Stimulated activated CD8-positive, alpha-beta memory T cell treated with anti-CD3 and anti-CD28 coated beads, Interleukin-7, amount 100 ng/mL, for 24 hours (primary cell): ENCODE data around the gene ALK.

Source experiments
- DNase-seq: peaks from one replicate; pipeline ENCODE4 v3.0.0-alpha.2; 2020; ENCODE audit warnings: low read depth

The ALK gene

DNA sequence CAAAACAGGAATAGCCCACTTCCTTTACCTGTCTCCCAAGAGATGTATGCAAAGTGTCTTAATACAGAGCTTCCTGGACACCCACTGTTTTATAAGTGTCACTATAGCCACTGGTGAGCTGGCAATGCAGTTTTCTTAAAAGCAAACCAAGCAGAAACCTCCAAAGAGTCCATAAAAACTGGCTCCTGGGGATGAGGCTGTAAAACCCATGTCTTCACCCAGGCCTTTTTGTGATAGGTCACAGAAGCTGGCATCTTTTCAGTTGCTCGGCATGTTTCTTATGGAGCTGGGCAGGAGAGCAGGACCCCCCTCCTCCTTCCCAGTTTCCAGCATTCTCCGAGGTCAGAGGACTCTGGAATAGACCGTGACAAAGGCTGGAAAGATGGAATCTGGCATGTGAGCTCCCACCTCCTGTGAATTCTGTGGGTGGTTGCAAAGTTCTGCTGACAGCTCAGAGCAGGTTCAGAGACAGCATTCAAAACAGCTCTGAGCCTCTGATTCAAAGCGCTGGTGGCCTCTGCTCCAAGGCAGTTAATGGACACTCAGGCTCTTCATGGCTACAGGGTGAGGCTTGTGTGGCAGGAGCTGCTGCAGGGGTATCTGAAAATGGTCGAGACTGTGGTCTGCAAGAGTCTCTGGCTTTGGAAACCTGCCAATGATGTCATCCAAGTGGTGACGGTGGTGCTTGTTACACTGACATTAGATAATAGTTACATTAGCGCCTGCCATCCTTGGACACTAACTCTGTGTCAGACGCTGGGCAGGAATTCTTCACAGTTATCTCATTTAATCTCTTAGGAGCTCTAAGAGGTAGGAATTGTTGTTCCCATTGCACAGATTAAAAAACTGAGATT lies 522.8 kb downstream of the ALK start:
- DNase-seq: no peak

DNA sequence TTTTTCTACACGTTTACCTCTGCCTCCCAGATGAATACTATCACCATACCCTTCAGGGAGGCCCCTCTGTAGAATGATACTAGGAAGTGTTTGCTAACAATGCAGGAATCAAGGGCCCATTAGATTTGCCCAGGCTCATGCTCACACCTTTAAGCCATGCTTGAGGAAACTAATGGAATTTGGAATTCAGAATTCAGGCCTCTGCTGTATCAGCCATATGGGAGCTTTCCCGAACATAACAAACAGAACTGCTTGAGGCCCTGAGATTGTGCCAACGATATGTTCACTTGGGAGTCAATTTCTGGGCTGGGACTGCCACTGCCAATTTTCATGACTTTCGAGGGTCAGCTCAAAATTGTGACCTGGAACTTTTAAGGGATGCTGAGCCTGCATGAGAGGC lies 523.7 kb downstream of the ALK start:
- no peak for DNase-seq

DNA sequence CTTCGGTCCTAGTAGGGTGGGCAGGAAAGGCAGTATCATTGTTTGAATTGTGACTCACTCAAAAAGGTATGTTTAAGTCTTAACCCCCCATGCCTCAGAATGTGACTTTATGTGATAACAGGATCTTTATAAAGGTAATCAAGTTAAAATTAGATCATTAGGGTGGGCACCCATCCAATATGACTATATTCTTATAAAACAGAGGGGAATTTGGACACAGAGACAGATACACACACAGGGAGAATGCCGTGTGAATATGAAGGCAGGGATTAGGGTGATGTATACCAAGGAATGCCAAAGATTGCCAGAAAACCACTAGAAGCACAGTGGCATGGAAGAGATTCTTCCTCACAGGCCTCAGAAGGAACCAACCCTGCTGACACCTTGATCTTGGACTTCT lies 524.3 kb downstream of the ALK start:
- no peak for DNase-seq

- DNase-seq: no peak
Observed at GRCh38 chr2:29394981-29395350, 526.4 kb downstream of the ALK start.

GRCh38 chr2:29394311-29394980 lies 526.9 kb downstream of the ALK start:
- DNase-seq: no peak

DNA sequence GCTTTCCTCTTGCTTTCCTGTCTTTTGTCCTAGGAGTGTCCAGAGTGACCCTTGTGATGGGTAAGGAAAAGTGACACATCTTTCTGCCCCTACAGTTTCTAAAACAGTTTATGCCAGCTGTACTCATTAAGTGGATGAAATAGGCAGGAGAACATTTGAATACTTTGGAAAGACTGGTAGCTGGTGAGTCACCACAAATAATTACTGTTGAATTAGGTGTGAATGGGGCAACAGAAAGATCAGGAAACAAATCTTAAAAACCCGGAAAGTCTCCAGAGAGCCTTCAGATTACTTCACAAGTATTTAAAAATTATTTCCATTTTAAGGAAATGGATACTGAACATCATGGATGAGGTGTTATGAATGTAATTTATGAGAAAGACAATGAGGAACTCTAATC lies 527.7 kb downstream of the ALK start:
- no peak for DNase-seq

DNA sequence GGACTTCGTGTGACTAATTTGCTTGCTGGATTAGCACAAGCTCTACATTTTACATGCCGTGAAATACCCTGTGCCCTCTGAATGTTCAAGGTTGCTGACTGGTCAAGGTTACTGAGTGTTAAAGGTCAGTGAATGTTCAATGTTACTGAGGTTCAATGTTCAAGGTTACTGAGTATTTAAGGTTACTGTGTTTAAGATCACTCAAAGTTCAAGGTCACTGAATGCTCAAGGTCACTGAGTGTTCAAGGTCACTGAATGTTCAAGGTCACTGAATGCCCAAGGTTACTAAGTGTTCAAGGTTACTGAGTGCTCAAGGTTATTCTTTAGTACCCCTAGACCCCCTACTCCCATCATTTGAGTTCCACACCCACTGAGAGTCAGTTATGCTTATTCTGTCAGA lies 528.6 kb downstream of the ALK start:
- DNase-seq: no peak

DNA sequence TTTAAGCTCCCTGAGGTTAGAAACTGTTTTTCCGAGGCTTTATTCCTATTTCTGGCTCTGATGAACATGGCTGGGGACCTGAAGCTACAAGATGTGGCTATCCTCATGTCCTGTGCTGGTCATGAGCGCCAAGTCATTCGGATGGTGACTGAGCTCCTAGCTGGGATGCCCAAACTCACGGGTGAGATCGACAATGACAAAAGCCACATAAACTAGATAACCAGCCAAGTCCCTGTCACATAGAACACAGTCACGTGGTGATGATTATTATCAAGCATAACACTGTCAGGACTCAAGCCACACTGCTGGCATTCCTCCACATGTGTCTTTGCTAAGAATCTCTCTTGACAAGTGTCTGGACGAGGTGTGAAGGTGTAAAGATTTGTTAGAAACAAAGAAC lies 531.2 kb downstream of the ALK start:
- no peak for DNase-seq

DNA sequence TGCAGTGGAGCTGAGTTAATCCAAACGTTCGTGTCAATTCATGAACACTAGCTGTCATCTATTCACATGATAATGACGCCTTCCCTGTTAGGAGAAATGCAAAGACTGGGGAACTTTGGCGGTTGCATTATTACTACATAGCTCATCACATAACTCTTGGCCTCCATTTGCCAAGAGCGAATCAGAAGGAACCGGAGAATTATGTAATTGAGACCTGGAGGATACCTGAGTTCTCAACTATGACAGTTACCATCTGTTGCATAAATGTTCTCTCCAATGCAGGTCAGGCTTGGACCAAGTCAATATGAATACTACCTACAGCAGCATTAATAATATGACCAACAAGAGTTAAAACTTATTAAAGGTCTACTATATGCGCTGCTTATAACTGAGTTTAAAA lies 531.7 kb downstream of the ALK start:
- DNase-seq: no peak

DNA sequence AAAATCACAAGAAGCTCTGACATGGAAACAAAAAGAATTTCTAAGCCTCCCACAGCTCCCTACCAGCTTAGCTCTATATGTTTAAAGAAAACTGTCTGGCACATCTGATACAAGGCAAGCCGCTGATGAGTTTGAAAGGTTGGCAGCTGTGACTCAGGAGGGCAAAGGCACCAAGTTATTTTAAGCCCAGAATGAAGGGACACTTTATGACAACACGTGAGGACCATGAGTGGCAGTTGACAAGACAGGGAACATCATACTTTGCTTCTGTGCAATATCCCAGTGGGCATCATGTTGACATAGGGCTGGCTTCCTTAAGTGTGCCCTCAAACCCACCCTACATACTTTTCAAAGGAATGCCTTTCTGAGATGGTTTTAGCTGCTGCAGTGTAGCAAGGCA lies 533.3 kb downstream of the ALK start:
- no peak for DNase-seq

DNA sequence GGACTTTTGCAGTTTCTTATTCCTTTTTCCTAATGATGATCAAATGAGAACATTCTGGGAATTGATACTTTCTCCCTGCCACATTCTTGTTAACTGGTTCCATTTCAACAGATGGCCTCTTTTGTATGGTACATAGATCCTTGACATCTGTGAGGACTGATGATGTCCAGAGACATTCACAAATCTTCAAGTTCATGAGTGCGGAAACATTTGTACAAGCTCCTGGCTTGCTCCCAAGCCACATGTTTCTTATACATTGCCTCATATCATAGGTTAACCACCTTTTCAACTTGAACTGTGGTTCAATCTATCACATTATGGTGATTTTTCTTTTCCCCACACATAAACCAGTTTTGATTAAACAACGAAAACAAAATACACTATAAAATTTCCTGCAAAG lies 538.9 kb downstream of the ALK start:
- DNase-seq: no peak

GRCh38 chr2:29377788-29378187 lies 543.6 kb downstream of the ALK start:
- DNase-seq: no peak

DNA sequence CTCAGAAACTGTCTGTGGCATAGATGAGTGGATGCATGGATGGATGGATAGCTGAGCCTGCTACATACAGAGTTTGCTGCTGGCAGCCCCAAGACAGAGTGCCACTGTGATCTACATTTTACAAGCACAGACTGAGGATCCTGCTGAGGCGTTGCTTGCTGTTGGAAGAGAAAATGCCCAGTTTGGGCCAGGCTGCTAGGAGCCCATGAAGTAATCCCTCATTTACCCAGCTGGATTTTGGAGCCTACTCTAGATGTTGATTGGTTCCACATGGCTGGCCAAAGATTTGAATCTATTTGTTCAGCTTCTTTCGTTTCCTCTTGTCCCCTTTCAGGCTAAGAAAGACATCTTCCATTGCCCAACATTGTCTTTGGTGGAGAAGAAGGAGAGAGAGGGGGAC lies 544.8 kb downstream of the ALK start:
- no peak for DNase-seq

DNA sequence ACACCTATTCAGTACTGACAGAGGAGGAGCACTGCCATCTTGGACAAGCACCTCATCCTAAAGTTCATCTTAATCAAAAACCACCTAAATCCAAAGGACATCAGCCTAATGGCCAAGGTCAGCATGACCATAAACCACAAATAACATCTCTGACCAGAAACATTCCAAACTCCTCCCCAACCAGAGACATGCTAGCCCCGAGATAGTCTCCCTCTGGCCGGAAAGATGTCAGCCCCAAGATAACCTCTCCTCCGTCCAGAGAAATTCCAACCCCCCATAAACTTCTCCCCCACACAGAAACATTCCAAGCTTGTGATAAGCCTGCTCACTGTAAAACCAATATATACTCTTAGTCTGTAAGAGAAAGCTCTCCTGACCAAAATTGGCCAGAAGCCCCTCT lies 545.5 kb downstream of the ALK start:
- DNase-seq: no peak

DNA sequence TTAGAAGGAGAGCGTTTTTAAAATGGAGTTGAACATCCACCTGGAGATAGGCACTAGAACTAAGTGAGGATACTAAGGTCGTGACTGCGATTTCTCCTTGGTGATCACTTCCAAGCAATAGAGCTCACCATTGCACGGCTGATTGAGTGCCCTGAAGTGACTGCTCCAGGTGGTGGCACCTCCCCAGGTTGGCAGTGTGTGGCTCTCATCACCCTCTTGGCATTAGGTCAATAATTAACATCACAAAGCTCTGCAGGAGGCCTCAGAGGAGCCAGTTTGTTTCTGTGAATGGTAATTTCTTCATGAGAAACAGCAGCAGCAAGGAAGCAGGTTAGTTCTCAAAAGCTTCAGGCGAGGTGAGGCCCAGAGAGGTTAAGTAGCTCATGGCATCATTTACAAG lies 546.6 kb downstream of the ALK start:
- DNase-seq: no peak

GRCh38 chr2:29373870-29374269 lies 547.5 kb downstream of the ALK start:
- no peak for DNase-seq

DNA sequence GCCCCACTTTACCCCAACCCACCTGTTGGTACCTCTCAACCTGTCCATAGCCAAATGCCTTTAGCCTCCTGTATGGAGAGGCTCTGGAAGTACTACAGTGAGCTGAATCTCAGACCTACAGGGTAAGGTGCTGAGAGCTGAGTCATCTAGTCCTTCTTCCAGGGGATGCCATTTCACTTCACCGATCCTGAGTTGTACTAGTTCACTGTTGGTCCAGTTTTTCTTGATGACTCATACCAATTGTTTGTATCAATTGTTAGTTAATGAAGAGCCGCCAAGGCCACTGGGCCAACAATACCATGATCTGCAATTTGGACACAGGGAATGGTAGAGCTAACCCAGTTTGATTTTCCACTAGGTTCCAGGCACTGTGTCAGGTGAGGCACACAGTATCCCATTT lies 549.2 kb downstream of the ALK start:
- DNase-seq: no peak

- DNase-seq: no peak
Observed at GRCh38 chr2:29370581-29371125, 550.7 kb downstream of the ALK start.

DNA sequence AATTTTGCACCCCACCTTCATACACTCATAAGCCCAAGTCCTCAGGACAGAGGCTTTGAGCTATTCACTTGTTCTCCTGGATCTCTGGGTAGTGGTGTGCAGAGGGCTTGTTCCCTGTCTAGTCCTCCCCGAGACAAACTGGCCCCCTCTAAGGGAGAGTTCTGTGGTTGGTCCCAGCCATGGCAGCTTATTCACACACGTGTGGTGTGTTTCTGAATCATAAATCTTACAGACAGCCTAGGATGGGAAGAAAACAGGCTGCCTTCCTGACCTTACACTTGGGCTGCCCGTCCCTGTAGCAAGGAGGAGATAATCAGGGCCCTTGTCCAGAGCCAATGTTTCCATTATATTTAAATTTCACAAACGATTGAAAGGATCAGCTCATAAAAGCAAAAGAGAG lies 551.2 kb downstream of the ALK start:
- no peak for DNase-seq

DNA sequence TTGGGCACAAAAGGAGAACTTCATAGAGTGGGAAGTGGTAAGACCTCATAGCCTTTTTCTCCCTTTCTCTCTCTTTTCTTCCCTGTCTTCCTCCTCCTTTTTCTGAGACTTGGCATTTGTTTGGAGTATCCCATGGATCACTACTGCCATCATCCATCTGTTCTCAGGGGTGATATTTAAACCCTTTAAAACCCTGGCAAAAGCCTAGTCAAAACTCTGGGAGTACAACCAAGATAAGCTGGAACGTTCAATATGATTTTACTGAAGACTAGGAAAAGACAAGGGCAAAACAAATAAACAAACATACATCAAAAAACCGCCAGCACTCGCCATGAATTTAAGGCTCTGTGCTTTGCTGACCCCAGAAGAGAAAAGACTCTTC lies 552.7 kb downstream of the ALK start:
- no peak for DNase-seq

DNA sequence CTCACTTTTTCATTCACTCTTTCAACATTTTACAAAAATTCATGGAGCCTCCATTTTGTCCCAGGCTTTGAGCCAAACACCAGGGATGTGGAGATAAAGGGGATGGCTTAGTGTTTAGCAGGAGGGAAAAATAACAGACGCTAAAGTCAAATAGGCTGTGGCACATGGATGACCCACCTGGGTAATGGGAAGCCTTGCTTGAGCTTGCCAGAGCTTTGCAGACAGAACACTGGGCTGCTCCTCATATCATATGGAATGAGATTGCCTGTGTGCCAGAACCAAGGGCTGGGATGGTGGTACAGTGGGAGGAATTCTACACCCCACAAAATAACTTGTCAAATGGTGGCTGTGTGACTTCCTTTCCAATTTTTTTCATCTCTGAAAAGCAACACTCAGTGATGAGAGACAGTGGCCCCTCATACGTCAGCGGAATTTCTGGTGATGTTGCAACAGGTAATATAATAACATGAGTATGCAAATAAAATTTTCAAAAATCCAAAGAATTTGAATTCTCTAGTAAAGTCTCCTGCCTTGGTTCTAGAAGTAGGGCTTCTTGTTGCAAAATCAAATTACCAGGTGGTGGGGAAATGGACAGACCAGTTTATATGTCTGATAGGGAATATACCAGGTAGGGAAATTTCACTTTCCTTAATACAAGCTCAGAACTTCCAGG lies 553.3 kb downstream of the ALK start:
- no peak for DNase-seq

DNA sequence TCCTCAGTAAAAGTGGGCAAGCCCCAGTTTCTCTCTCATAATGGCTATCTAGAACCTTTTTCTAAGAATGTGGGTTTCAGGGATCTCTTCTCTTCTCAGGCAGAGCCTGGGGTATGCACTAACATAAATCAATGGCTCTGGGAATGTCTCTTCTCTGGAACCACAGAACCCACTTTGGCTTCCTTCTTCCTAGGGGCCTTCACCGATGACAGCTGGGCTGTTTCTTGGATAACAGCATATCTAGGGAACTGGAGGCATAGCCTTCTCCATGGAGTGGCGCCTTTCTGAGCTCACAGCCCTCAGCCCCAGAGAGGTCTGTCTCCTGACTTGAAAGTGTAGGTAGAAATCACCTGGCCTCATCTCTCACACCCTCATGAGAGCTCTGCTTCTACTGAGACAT lies 558.3 kb downstream of the ALK start:
- DNase-seq: no peak

DNA sequence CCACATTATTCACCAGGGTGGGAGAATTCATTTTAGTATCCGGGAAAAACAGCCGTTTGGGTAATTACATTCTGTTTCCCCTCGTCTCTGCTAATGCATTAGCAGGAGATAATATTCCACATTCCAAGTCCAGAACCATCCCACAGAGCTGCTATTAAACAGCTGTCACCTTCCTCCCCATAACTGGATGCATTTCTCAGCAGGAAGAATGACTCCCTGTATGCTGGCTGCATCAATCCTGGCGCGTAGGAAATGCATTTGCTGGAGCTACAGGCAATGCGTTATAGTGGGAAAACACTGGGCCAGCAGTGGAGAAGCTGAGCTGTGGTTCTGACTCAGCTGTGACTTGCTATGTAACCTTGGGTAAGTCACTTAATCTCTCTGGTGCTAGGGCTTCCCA lies 560.2 kb downstream of the ALK start:
- no peak for DNase-seq
